ENCODE results near the gene ODAD3.

The ODAD3 gene

DNA sequence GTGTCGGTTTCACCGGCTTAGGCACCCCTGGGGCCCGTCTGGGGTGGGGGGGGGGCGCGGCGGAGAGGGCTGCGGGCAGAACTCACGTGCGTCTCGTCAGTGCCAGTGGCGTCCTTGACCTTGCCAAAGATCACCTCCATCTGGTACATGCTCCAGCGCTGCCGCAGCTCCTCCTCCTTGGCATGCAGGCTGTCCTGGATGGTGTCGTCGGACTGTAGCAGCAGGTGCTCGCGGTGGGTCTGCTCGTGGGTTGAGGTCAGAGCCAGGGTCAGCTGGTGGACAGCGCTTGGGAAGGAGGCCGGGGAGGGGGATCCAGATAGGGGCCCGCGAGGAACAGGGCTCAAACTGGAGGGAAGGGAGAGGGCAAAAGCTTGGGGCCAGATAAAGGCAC is 11.1 kb downstream of the ODAD3 start:
- H3K79me2 ChIP-seq (ENCODE audit: low read length), result no peaks in the 10 kb centered on the region
- H2AFZ ChIP-seq (ENCODE audit: low read depth, low read length), result no peak overlapping the region
- no peak for TF ChIP-seq EZH2phosphoT487 (IDR thresholded peaks at IDR 0.05; ENCODE audit: low read depth)
- TF ChIP-seq, protein P1, sequence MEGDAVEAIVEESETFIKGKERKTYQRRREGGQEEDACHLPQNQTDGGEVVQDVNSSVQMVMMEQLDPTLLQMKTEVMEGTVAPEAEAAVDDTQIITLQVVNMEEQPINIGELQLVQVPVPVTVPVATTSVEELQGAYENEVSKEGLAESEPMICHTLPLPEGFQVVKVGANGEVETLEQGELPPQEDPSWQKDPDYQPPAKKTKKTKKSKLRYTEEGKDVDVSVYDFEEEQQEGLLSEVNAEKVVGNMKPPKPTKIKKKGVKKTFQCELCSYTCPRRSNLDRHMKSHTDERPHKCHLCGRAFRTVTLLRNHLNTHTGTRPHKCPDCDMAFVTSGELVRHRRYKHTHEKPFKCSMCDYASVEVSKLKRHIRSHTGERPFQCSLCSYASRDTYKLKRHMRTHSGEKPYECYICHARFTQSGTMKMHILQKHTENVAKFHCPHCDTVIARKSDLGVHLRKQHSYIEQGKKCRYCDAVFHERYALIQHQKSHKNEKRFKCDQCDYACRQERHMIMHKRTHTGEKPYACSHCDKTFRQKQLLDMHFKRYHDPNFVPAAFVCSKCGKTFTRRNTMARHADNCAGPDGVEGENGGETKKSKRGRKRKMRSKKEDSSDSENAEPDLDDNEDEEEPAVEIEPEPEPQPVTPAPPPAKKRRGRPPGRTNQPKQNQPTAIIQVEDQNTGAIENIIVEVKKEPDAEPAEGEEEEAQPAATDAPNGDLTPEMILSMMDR (IDR thresholded peaks at IDR 0.05; ENCODE audit: low read depth, low read length), result no peak
- H3K27ac ChIP-seq (ENCODE audit: low read length), result no peak overlapping the region
- no peaks in the 10 kb centered on the region for H3K9me3 ChIP-seq (ENCODE audit: insufficient read depth, low read length)
- no peaks in the 10 kb centered on the region for H3K36me3 ChIP-seq (replicated peaks; ENCODE audit: low read depth, low read length)
- no peak overlapping the region for H3K4me3 ChIP-seq (ENCODE audit: low read length)
- no peak overlapping the region for H3K9ac ChIP-seq (ENCODE audit: low read length)
- no peak overlapping the region for H3K4me2 ChIP-seq (ENCODE audit: low read length)
- H3K27me3 ChIP-seq (ENCODE audit: low read depth, low read length), result 0 out of 2 replicates have a peak, but pooled peaks cover 6% of the 10 kb centered on the region
- no peaks in the 10 kb centered on the region for H4K20me1 ChIP-seq (ENCODE audit: insufficient read depth, low read length)
- peaks cover 9% of the 10 kb centered on the region for H3K4me1 ChIP-seq (ENCODE audit: low read length)

DNA sequence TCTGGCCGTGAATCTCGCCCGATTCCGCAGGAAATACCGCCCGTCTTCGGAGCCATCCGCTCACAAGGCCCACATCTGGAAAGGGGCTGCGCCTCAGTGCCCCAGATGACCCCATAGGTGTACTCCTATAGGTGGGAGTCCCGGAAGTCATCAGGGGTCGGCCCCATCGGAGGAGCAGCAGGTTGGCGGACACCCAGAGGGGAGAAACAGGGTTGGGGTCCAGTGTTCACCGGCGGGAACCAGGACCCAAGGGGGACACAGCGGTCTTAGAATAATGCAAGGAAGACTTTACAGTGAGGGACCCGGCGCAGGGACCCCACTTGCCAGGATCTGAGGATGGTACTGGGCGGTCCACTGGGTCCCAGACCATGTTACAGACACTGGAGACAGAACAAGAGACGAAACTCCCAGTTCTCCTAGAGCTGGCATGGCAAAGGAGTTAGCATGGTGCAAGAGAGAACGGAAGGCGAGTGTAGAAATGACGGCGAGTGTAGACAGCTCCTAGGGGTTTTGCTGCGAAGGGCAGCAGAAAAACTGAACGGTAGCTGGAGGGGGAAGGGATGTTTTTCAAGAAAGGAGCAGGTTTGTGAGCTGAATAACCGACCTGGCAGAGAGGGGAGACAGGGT is 11.6 kb downstream of the ODAD3 start:
- Histone ChIP-seq H3K36me3 (replicated peaks; ENCODE audit: low read depth, low read length) (no peaks in the 10 kb centered on the region), H3K9me3 (ENCODE audit: insufficient read depth, low read length) (no peaks in the 10 kb centered on the region), H3K9ac (ENCODE audit: low read length) (no peak overlapping the region), H3K4me3 (ENCODE audit: low read length) (no peak overlapping the region), H4K20me1 (ENCODE audit: insufficient read depth, low read length) (no peaks in the 10 kb centered on the region), H3K79me2 (ENCODE audit: low read length) (no peaks in the 10 kb centered on the region), H3K4me1 (ENCODE audit: low read length) (peaks cover 9% of the 10 kb centered on the region), H3K4me2 (ENCODE audit: low read length) (no peak overlapping the region), H3K27ac (ENCODE audit: low read length) (no peak overlapping the region), H2AFZ (ENCODE audit: low read depth, low read length) (no peak overlapping the region), H3K27me3 (ENCODE audit: low read depth, low read length) (0 out of 2 replicates have a peak, but pooled peaks cover 6% of the 10 kb centered on the region)
- TF ChIP-seq, protein P1 (IDR thresholded peaks at IDR 0.05; ENCODE audit: low read depth, low read length), result no peak
- TF ChIP-seq EZH2phosphoT487 (IDR thresholded peaks at IDR 0.05; ENCODE audit: low read depth), result no peak

DNA sequence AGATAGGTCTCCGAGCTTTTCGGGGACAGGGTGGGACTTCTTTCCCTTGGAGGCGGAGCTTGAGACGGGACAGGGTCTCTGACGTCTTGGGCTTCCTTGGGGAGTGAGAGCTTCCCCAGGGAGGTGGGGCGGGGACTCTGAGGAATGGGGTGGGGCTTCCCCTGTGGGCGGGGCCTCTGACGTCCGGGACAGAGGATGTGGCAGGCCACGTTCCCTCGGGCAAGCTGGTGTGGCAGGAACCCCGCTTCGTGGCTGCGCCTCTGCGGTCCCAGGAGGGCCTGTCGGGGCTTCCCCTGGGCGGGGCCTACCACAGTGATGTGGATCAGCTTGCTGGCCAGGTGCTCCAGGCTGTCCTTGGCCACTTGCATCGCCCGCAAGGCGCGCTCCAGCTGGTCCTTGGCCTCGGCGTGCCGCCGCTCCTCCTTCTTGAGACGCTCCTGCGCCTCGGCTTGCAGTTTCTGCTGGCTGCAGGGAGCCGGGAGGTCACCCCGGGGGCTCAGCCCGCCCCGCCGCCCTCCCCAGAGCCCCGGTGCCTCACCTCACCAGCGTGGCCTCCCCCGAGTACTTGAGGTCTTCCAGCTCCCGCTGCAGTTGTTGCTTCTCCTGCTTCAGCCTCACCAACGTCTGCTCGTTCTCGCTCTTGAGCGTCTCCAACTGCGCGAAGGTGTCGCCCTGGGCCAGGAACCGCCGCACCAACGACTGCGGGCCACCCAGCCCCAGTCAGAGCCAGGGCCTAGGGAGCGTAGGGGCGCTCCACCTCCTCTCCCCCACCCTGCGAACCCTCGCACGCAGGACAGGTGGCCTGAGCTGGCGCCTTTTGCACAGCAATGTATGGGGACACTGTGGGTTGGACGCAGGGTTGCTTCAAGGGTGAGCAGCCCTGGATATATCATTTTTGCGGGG is 12.5 kb downstream of the ODAD3 start:
- Histone ChIP-seq H3K27ac (ENCODE audit: low read length) (no peak overlapping the region), H2AFZ (ENCODE audit: low read depth, low read length) (peak overlapping the region; percentile 10; the same call in 1 of the 2 replicates), H3K79me2 (ENCODE audit: low read length) (no peaks in the 10 kb centered on the region), H3K36me3 (replicated peaks; ENCODE audit: low read depth, low read length) (no peaks in the 10 kb centered on the region), H3K9ac (ENCODE audit: low read length) (no peak overlapping the region), H4K20me1 (ENCODE audit: insufficient read depth, low read length) (no peaks in the 10 kb centered on the region), H3K9me3 (ENCODE audit: insufficient read depth, low read length) (no peaks in the 10 kb centered on the region), H3K4me1 (ENCODE audit: low read length) (peaks cover 9% of the 10 kb centered on the region), H3K4me3 (ENCODE audit: low read length) (peak overlapping the region; percentile 58), H3K4me2 (ENCODE audit: low read length) (peak overlapping the region; percentile 55), H3K27me3 (ENCODE audit: low read depth, low read length) (0 out of 2 replicates have a peak, but pooled peaks cover 6% of the 10 kb centered on the region)
- no peak for TF ChIP-seq EZH2phosphoT487 (IDR thresholded peaks at IDR 0.05; ENCODE audit: low read depth)
- TF ChIP-seq, protein P1 (IDR thresholded peaks at IDR 0.05; ENCODE audit: low read depth, low read length), result no peak

All from OCI-LY3 (cell line).